ENCODE measurements around the gene KCNH4. TPM values are rescaled to one million over a fixed set of nuclear protein-coding genes. Genes with fewer than 3 reads are reported as not detected.

The KCNH4 gene
- total and polyA plus RNA-seq, 2 donors (not counting 1 experiment from before 2014, with no cell fraction given): 0.62 to 1.0 TPM

- Histone ChIP-seq H3K4me2 (replicated peaks; ENCODE audit: low read depth, low read length, poor library complexity, severe bottlenecking) (no peak overlapping the region), H3K36me3 (replicated peaks in 1 of 2; ENCODE audit: control extremely low read depth in 1 of 2, control insufficient read depth in 1 of 2, extremely low read depth in 1 of 2, insufficient read depth in 2 of 2, low read length in 1 of 2) (no peaks in the 10 kb centered on the region), H4K20me1 (ENCODE audit: control insufficient read depth, insufficient read depth, low read length, poor library complexity, severe bottlenecking) (no peaks in the 10 kb centered on the region), H3K4me1 (ENCODE audit: control insufficient read depth in 2 of 2, insufficient read depth in 2 of 2, low read length in 2 of 2) (peaks cover 11 to 16% of the 10 kb centered on the region in 2 donors), H3K9ac (ENCODE audit: low read length) (no peak overlapping the region), H2AFZ (ENCODE audit: insufficient read depth, low read depth, low read length, poor library complexity, severe bottlenecking) (no peak overlapping the region), H3K9me3 (ENCODE audit: control extremely low read depth in 1 of 3, control insufficient read depth in 2 of 3, insufficient read depth in 1 of 3, low read length in 2 of 3) (no peaks in the 10 kb centered on the region), H3K27me3 (replicated peaks in 1 of 4; ENCODE audit: control extremely low read depth in 1 of 4, control insufficient read depth in 3 of 4, insufficient read depth in 4 of 4, low read length in 3 of 4) (no peaks in the 10 kb centered on the region), H3K27ac (ENCODE audit: low read length in 2 of 2) (no peak overlapping the region), H3K79me2 (ENCODE audit: control insufficient read depth, insufficient read depth, low read length) (no peaks in the 10 kb centered on the region), H3K4me3 (ENCODE audit: control extremely low read depth in 1 of 5, extremely low read depth in 1 of 5, insufficient read depth in 1 of 5, low read depth in 2 of 5, low read length in 4 of 5) (no peak overlapping the region)
- intact Hi-C loops (cut with micrococcal nuclease): no loop called here
- DNase-seq (no peak), ATAC-seq (ENCODE audit: low read depth) (no peak)
- H3K4me1 Mint-ChIP-seq: peaks cover 17% of the 10 kb centered on the region
- no peak overlapping the region for H3K4me3 Mint-ChIP-seq
- TF ChIP-seq, protein P1, sequence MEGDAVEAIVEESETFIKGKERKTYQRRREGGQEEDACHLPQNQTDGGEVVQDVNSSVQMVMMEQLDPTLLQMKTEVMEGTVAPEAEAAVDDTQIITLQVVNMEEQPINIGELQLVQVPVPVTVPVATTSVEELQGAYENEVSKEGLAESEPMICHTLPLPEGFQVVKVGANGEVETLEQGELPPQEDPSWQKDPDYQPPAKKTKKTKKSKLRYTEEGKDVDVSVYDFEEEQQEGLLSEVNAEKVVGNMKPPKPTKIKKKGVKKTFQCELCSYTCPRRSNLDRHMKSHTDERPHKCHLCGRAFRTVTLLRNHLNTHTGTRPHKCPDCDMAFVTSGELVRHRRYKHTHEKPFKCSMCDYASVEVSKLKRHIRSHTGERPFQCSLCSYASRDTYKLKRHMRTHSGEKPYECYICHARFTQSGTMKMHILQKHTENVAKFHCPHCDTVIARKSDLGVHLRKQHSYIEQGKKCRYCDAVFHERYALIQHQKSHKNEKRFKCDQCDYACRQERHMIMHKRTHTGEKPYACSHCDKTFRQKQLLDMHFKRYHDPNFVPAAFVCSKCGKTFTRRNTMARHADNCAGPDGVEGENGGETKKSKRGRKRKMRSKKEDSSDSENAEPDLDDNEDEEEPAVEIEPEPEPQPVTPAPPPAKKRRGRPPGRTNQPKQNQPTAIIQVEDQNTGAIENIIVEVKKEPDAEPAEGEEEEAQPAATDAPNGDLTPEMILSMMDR (IDR thresholded peaks at IDR 0.05): no peak
- TF ChIP-seq EZH2 (IDR thresholded peaks at IDR 0.05; ENCODE audit: borderline replicate concordance, insufficient read depth, low read depth, low read length, poor library complexity, severe bottlenecking): no peak
- H3K9me3 Mint-ChIP-seq (ENCODE audit: insufficient read depth): no peaks in the 10 kb centered on the region
- no peak overlapping the region for H3K27ac Mint-ChIP-seq
- CTCF ChIA-PET: no interaction called here
- H3K27me3 Mint-ChIP-seq: no peaks in the 10 kb centered on the region
- WGBS (ENCODE audit: insufficient coverage): 51% methylated on average over 14 of the region's 14 CpGs
- POLR2A ChIA-PET: no interaction called here
Measured at GRCh38 chr17:42174126-42174783, 6.7 kb downstream of the KCNH4 start.

- 97% methylated on average over 11 of the region's 11 CpGs for WGBS (ENCODE audit: insufficient coverage)
- CTCF ChIA-PET: interaction anchor here (0.6 kb wide), 2 partner anchors 126 to 234 kb away, joined by 3 to 4 read pairs; no protein-coding TSS in a partner anchor
- H3K27ac Mint-ChIP-seq: no peak overlapping the region
- peaks cover 1% of the 10 kb centered on the region for H3K4me1 Mint-ChIP-seq
- Histone ChIP-seq H3K27ac (ENCODE audit: low read length in 2 of 2) (no peak overlapping the region), H3K9ac (ENCODE audit: low read length) (no peak overlapping the region), H3K79me2 (ENCODE audit: control insufficient read depth, insufficient read depth, low read length) (no peaks in the 10 kb centered on the region), H3K4me1 (ENCODE audit: control insufficient read depth in 2 of 2, insufficient read depth in 2 of 2, low read length in 2 of 2) (no peaks in the 10 kb centered on the region), H3K4me3 (ENCODE audit: control extremely low read depth in 1 of 5, extremely low read depth in 1 of 5, insufficient read depth in 1 of 5, low read depth in 2 of 5, low read length in 4 of 5) (no peak overlapping the region), H4K20me1 (ENCODE audit: control insufficient read depth, insufficient read depth, low read length, poor library complexity, severe bottlenecking) (no peaks in the 10 kb centered on the region), H3K9me3 (ENCODE audit: control extremely low read depth in 1 of 3, control insufficient read depth in 2 of 3, insufficient read depth in 1 of 3, low read length in 2 of 3) (no peaks in the 10 kb centered on the region), H2AFZ (ENCODE audit: insufficient read depth, low read depth, low read length, poor library complexity, severe bottlenecking) (no peak overlapping the region), H3K27me3 (replicated peaks in 1 of 4; ENCODE audit: control extremely low read depth in 1 of 4, control insufficient read depth in 3 of 4, insufficient read depth in 4 of 4, low read length in 3 of 4) (no peaks in the 10 kb centered on the region), H3K36me3 (replicated peaks in 1 of 2; ENCODE audit: control extremely low read depth in 1 of 2, control insufficient read depth in 1 of 2, extremely low read depth in 1 of 2, insufficient read depth in 2 of 2, low read length in 1 of 2) (no peaks in the 10 kb centered on the region), H3K4me2 (replicated peaks; ENCODE audit: low read depth, low read length, poor library complexity, severe bottlenecking) (no peak overlapping the region)
- TF ChIP-seq EZH2 (IDR thresholded peaks at IDR 0.05; ENCODE audit: borderline replicate concordance, insufficient read depth, low read depth, low read length, poor library complexity, severe bottlenecking): no peak
- TF ChIP-seq, protein P1 (IDR thresholded peaks at IDR 0.05): no peak
- POLR2A ChIA-PET: no interaction called here
- no peaks in the 10 kb centered on the region for H3K27me3 Mint-ChIP-seq
- H3K4me3 Mint-ChIP-seq: no peak overlapping the region
- DNase-seq (no peak), ATAC-seq (ENCODE audit: low read depth) (no peak)
- intact Hi-C loops (cut with micrococcal nuclease): no loop called here
- H3K9me3 Mint-ChIP-seq (ENCODE audit: insufficient read depth): no peaks in the 10 kb centered on the region
Measured at GRCh38 chr17:42171831-42172230, 9.1 kb downstream of the KCNH4 start.

Data from B cell (primary cell).